Measurements from ENCODE around the gene PPIAL4G.
"Not testable (repeated sequence)": the region's sequence is repeated elsewhere in the genome, so short reads cannot be mapped to it uniquely, and the experiment has no call there.

The PPIAL4G gene

GRCh38 chr1:148483029-148483428 is at the start of gene PPIAL4G:
TSS of gene PPIAL4G (minus strand) at chr1:148483302. CDS start at chr1:148483252, 50 bp downstream.
- DNase-seq, result not testable (repeated sequence)

- DNase-seq, result not testable (repeated sequence)
Measured at GRCh38 chr1:148532158-148532557, 49.1 kb upstream of the PPIAL4G start.

- DNase-seq, result peak; percentile 72
Measured at GRCh38 chr1:148529101-148529567, 46.0 kb upstream of the PPIAL4G start.

- not testable (repeated sequence) for DNase-seq
Measured at GRCh38 chr1:148528591-148528990, 45.5 kb upstream of the PPIAL4G start.

DNA sequence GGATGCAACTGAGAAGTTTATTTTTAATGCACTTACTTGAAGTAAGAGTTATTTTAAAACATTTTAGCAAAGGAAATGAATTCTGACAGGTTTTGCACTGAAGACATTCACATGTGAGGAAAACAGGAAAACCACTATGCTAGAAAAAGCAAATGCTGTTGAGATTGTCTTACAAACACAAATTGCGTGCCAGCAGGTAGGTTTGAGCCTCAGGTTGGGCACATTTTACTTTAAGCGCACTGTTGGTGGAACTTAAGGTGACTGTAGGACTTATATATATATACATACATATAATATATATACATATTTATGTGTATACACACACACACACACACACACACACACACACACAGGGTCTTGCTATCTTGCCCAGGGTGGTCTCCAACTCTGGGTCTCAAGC is 43.5 kb upstream of the PPIAL4G start:
- not testable (repeated sequence) for DNase-seq

DNA sequence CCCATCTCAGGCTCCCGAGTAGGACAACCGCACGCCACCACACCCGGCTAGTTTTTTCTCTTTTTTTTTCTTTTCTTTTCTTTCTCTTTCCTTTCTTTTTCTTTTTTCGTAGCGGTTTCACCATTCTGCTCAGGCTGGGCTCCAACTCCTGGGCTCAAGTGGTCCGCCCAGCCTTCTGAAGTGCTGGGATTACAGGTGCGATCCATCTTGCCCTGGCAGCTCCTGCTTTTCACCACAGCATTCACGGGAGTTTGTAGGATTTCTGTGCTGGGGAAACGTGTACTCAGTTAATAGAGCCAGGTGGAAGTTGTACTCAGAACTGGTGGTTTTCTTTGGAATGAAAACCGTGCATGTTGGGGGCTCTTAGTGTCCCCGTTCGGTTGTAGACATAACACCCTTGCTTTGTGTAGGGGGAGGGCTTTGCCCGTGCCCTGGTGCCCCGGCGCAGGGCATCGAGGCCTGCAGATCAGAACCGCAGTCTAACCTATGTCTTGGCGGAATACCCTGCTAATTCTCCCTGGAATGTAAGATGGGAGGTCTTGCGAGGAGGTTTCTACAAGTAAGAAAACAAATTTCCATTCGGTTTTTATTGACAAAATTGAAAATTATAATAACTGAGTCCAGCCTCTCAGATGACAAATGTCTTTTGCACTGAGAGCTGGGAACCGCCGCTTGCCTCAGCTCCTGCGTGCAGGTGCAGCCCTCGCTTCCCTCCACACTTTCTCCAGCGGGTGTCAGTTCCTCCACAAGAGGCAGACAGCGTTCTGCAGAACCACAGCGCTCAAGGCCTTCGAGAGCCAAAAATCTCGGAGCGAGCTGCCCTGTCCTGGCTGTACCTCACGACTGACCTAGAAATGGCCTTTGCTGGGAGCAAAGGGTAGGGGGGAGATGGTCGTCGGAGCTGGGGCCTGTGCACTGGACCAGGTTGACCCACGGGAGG is 40.4 kb upstream of the PPIAL4G start:
- not testable (repeated sequence) for DNase-seq

- peak; percentile 81 for DNase-seq
Measured at GRCh38 chr1:148522561-148523204, 39.6 kb upstream of the PPIAL4G start.

- peak; percentile 73 for DNase-seq
Measured at GRCh38 chr1:148522072-148522471, 39.0 kb upstream of the PPIAL4G start.

DNA sequence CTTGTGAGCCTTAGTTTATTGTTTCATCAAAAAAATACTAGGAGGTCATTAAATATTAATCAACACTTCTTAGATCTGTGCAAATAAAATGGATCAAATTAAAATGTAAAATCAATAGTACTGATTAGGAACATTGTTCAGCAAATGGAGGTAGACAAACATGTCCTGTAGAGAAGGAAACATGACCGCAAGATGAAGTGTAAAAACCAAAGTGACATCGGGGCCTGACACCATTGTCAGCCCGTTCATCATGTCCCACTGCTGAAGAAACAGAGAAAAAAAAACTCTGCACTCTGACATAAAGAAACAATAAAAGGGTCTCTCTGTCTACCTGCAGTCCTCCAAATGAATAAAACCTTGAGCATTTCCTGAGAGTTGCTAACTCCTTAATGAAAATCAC is 31.2 kb upstream of the PPIAL4G start:
- DNase-seq, result not testable (repeated sequence)

DNA sequence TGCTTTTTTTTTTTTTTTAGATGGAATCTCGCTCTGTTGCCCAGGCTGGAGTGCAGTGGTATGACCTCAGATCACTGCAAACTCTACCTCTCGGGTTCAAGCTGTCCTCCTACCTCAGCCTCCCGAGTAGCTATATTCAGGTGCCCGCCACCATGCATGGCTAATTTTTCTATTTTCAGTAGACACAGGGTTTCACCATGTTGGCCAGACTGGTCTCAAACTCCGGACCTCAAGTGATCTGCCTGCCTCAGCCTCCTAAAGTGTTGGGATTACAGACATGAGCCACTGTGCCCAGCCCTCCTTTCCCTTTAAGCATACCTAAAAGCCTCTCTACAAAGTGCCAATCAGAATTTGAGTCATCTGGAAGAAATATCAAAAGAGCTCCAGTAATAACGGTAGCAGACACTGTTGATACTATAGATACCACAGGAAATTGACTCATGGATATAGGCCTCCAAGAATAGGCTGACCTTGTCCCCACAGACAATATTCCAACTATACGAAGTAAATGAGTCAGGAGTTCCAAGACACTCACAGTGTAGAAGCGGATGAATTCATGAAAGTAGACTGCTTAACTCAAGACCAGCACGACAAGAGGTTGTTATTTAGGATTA is 29.6 kb upstream of the PPIAL4G start:
- DNase-seq, result not testable (repeated sequence)

DNA sequence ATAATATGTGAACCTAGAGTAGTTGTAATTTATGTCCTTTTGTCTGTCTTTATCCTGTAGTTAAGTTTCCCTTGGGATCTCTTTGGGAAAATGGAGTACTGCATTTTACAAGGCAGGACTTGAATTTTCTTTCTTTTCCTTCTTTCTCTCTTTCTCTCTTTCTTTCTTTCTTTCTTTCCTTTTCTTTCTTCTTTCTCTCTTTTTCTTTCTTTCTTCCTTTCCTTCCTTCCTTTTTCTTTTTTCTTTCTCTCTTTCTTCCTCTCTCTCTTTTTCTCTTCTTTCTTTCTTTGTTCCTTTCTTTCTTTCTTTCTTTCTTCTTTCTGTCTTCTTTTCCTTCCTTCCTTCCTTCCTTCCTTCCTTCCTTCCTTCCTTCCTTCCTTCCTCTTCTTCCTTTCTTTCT is 10.8 kb upstream of the PPIAL4G start:
- DNase-seq, result not testable (repeated sequence)

GRCh38 chr1:148481134-148481533 is 2.0 kb downstream of the PPIAL4G start:
- DNase-seq, result not testable (repeated sequence)

DNA sequence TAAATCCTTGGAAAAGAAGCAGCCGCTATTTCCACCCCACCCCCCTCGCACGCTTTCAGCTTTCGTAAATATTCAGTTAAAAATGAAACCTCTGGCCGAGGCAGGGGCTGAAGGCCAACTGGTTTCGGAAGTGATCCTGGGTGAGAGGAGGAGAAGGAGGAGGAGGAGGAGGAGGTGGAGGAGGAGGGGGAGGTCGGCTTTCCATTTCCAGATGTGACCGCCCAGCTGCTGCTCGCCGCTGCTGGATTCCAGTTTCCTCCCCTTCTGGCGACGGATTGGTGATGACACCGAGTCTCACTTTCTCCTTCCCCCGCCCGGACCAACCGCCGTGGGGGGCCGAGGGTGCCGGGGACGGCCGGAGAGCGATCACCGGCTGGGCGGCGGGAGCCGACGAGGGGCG is 23.4 kb downstream of the PPIAL4G start:
- DNase-seq, result not testable (repeated sequence)

GRCh38 chr1:148458901-148459581 is 24.1 kb downstream of the PPIAL4G start:
- DNase-seq, result peak; percentile 37

- not testable (repeated sequence) for DNase-seq
Measured at GRCh38 chr1:148458398-148458797, 24.7 kb downstream of the PPIAL4G start.

DNA sequence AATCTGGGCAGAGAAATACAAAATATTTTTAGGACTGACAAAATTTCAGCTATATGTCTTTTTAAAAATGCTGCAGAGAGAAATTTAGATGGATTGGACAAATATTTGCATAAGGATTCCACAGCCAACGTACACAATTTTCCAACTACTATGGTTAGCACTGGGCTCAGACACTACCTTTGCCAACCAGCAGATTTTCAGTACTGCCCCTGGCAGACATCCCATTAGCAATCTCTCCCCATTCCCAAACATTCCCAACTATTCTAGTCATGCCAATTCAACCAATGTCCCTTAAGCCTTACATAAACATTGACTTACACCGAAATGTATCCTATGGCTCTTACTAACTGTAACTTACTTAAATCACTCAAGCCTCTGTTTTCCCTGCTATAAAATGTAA is 30.3 kb downstream of the PPIAL4G start:
- not testable (repeated sequence) for DNase-seq

- DNase-seq, result not testable (repeated sequence)
Measured at GRCh38 chr1:148439654-148440325, 43.3 kb downstream of the PPIAL4G start.

DNA sequence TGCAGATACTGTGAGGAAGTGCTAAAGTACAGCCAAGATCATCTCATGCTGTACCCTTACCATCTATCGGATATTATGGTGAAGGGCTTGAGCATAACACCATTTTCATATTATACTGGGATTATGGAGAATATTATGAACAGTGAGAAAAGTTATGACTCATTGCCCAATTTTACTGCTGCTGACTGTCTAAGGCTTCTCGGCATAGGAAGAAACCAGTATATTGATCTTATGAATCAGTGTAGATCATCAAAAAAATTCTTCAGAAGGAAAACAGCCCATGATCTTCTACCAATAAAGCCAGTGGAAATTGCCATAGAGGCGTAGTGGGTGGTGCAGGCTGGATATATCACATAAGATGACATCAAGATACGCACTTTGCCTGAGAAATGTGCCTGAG is 47.7 kb downstream of the PPIAL4G start:
- no peak for DNase-seq

- no peak for DNase-seq
Measured at GRCh38 chr1:148434832-148435231, 48.3 kb downstream of the PPIAL4G start.

GRCh38 chr1:148432916-148433317 is 50.2 kb downstream of the PPIAL4G start:
- DNase-seq, result not testable (repeated sequence)

All from stimulated activated CD4-positive, alpha-beta T cell treated with anti-CD3 and anti-CD28 coated beads, Interleukin-12 subunit alpha, Interleukin-12 subunit beta, amount 100 ng/mL, for 4 hours (primary cell).